OCI-LY7 (cell line): ENCODE data around the gene PIPOX.

Experiments used
- EZH2phosphoT487 ChIP-seq: fragments of 200-600 bp; sonication (generic); IDR thresholded peaks from 2 replicates; pipeline ENCODE4 v1.6.1; 2018; ENCODE audit warnings: low read depth, borderline replicate concordance, mild to moderate bottlenecking, mixed run types, antibody characterized with exemption, low read length, moderate library complexity, mixed read lengths
- TF ChIP-seq, protein P1 (sequence below): fragments of 200-600 bp; sonication (generic); conservative IDR thresholded peaks from 2 replicates; pipeline ENCODE4 v1.5.1; 2014; ENCODE audit warnings: mild to moderate bottlenecking, antibody characterized with exemption, low read length, moderate library complexity, mixed read lengths

DNA sequence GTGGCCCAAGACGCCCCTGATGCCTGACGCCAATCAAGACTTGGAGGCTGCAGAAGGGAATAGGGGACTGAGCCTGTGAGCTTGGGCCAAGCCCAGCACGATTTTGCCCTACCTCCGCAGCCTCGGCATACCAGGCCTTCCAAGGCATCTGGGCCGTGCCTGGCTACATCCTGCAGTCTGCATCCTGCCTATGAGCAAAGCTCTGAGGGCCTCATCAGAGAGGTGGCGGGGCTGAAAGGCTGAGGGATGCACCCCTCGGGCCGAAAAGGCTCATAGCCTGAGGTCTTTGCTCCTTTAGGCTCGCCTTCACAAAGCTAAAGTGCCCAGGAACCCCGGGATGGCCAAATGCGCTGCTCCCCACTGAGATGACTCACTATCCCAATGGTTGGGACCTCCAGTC is 39.7 kb upstream of the PIPOX start:
- TF ChIP-seq, protein P1, sequence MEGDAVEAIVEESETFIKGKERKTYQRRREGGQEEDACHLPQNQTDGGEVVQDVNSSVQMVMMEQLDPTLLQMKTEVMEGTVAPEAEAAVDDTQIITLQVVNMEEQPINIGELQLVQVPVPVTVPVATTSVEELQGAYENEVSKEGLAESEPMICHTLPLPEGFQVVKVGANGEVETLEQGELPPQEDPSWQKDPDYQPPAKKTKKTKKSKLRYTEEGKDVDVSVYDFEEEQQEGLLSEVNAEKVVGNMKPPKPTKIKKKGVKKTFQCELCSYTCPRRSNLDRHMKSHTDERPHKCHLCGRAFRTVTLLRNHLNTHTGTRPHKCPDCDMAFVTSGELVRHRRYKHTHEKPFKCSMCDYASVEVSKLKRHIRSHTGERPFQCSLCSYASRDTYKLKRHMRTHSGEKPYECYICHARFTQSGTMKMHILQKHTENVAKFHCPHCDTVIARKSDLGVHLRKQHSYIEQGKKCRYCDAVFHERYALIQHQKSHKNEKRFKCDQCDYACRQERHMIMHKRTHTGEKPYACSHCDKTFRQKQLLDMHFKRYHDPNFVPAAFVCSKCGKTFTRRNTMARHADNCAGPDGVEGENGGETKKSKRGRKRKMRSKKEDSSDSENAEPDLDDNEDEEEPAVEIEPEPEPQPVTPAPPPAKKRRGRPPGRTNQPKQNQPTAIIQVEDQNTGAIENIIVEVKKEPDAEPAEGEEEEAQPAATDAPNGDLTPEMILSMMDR: no peak
- no peak for TF ChIP-seq EZH2phosphoT487
